Renal pelvis (tissue), 12 donors: Measurements from ENCODE around the gene ZNF274. TPM values are rescaled to one million over a fixed set of nuclear protein-coding genes. Genes with fewer than 3 reads are reported as not detected.
"Not testable (repeated sequence)": the region's sequence is repeated elsewhere in the genome, so short reads cannot be mapped to it uniquely, and the experiment has no call there.

Experiments used
- DNase-seq: peaks from one replicate; pipeline ENCODE4 v3.0.0-alpha.2; 2013
- long read RNA-seq, 16 experiments: transcript quantifications; one replicate each; lab custom pipeline, GENCODE V29; 2026
- polyA plus RNA-seq, 3 donors: library from polyadenylated mRNA; unstranded; fragments of 120-200 nt; gene quantifications; one replicate each; pipeline ENCODE4 v1.2.1, GENCODE V29; 2013; ENCODE audit not compliant: insufficient read length in 3 of 3

Gene ZNF274
- 10 to 100 TPM; 19.1 to 24.9 (median 23.8) TPM for polyA plus RNA-seq
- long read RNA-seq, donor 1, full-length matches to known transcripts: 4 of 4 reads
- long read RNA-seq, donor 1, partial matches to known transcripts: 0 of 4 reads
- long read RNA-seq, donor 1, other reads (novel, unspliced or antisense): 0 of 4 reads
- long read RNA-seq, donor 2, full-length matches to known transcripts: 11 of 17 reads
- long read RNA-seq, donor 2, partial matches to known transcripts: 6 of 17 reads
- long read RNA-seq, donor 2, other reads (novel, unspliced or antisense): 0 of 17 reads
- long read RNA-seq, donor 3, partial matches to known transcripts: 5 of 9 reads
- long read RNA-seq, donor 3, other reads (novel, unspliced or antisense): 0 of 9 reads
- long read RNA-seq, donor 4, full-length matches to known transcripts: 6 of 6 reads
- long read RNA-seq, donor 4, partial matches to known transcripts: 0 of 6 reads
- long read RNA-seq, donor 4, other reads (novel, unspliced or antisense): 0 of 6 reads
- long read RNA-seq, donor 5, partial matches to known transcripts: 0 of 3 reads
- long read RNA-seq, donor 5, other reads (novel, unspliced or antisense): 0 of 3 reads
- long read RNA-seq, donor 6, full-length matches to known transcripts: 4 of 15 reads
- long read RNA-seq, donor 6, partial matches to known transcripts: 11 of 15 reads
- long read RNA-seq, donor 6, other reads (novel, unspliced or antisense): 0 of 15 reads
- long read RNA-seq, donor 7, partial matches to known transcripts: 0 of 4 reads
- long read RNA-seq, donor 7, other reads (novel, unspliced or antisense): 0 of 4 reads
- long read RNA-seq, donor 8, full-length matches to known transcripts: 2 of 2 reads
- long read RNA-seq, donor 8, partial matches to known transcripts: 0 of 2 reads
- long read RNA-seq, donor 8, other reads (novel, unspliced or antisense): 0 of 2 reads
- long read RNA-seq, donor 9, full-length matches to known transcripts: 8 of 17 reads
- long read RNA-seq, donor 9, partial matches to known transcripts: 9 of 17 reads
- long read RNA-seq, donor 9, other reads (novel, unspliced or antisense): 0 of 17 reads
- long read RNA-seq, donor 10, partial matches to known transcripts: 6 of 9 reads
- long read RNA-seq, donor 10, other reads (novel, unspliced or antisense): 0 of 9 reads
- long read RNA-seq, donor 11, partial matches to known transcripts: 0 of 2 reads
- long read RNA-seq, donor 11, other reads (novel, unspliced or antisense): 0 of 2 reads
- long read RNA-seq, donor 12, full-length matches to known transcripts: 7 of 19 reads
- long read RNA-seq, donor 12, partial matches to known transcripts: 12 of 19 reads
- long read RNA-seq, donor 12, other reads (novel, unspliced or antisense): 0 of 19 reads
- long read RNA-seq, donor 13, partial matches to known transcripts: 0 of 2 reads
- long read RNA-seq, donor 13, other reads (novel, unspliced or antisense): 0 of 2 reads
- long read RNA-seq, donor 14, transcript ZNF274-212 (8 exons, 2,538 nt): major isoform, 7 of 15 reads
- long read RNA-seq, donor 14, partial matches to known transcripts: 5 of 15 reads
- long read RNA-seq, donor 14, other reads (novel, unspliced or antisense): 0 of 15 reads
- long read RNA-seq, donor 15, full-length matches to known transcripts: 7 of 7 reads
- long read RNA-seq, donor 15, partial matches to known transcripts: 0 of 7 reads
- long read RNA-seq, donor 15, other reads (novel, unspliced or antisense): 0 of 7 reads
- long read RNA-seq, donor 16, full-length matches to known transcripts: 3 of 3 reads
- long read RNA-seq, donor 16, partial matches to known transcripts: 0 of 3 reads
- long read RNA-seq, donor 16, other reads (novel, unspliced or antisense): 0 of 3 reads

DNA sequence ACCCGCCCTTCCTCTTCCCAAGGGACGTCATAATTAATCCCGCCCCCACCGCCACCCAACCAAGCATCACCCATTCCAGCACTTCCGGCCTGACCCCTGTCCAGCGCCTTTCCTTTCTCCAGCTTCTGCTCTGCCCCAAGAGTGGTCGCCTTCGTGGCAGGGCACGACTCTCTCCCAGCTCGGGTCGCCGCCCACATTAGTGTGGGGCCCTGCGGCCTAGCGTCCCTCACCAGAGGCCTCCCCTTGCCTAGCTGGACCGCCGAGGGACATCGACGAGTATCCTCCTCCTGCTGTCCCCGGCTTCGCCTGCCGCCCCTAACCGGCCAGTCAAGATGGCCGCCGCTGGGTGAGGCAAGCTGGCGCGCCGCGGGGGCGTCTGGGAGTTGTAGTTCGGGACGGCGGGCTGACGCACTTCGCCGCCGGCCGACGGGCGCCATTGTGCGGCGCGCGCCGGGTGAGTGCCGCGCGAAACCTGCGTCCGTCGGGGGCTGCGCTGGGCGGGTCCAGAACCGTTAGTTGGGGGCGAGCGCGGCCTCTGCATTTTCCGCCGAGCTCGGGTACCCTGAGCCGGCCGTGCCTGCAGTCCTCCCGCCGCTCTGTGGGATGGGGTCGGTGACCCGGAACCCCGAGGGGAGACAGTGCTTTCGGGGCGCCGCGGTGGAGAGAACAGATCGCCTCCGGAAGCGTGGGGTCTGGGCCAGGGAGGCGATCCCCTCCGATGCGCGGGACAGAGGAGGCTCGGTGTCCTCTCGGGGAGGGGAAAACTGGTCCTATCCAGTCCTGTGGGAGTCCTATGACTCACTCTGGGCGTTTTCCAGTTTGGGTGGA, at the start of gene ZNF274:
Gene ZNF274, plus strand, starts transcription at position 73 of the 828 bp plus-strand sequence. CDS start 905 bp downstream, outside the sequence.
- peak; percentile 92 for DNase-seq

- DNase-seq: no peak
These were observed 48.6 kb upstream of the ZNF274 start for GRCh38 chr19:58134244-58134643.

DNA sequence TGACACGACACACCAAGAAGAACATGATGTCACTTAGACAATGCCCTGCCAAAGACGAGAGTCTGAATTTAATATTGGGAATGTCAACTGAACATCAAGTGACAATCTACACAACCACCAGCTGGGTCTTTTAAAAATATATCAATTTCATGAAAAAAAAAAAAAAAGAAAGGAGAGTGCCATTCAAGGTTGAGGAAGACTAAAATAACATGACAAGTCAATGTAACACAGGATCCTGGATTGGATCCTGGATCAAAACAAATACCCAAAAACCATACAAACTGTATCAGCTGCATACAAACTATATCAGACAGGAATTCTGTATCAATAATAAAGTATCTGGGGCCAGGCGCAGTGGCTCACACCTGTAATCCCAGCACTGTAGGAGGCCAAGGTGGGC, 37.0 kb upstream of the ZNF274 start:
- no peak for DNase-seq

DNA sequence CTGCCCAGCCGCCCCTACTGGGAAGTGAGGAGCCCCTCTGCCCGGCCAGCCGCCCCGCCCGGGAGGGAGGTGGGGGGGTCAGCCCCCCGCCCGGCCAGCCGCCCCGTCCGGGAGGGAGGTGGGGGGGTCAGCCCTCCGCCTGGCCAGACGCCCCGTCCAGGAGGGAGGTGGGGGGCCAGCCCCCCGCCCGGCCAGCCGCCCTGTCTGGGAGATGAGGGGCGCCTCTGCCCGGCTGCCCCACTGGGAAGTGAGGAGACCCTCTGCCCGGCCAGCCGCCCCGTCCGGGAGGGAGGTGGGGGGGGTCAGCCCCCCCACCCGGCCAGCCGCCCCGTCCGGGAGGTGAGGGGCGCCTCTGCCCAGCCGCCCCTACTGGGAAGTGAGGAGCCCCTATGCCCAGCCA, 35.4 kb upstream of the ZNF274 start:
- not testable (repeated sequence) for DNase-seq

DNA sequence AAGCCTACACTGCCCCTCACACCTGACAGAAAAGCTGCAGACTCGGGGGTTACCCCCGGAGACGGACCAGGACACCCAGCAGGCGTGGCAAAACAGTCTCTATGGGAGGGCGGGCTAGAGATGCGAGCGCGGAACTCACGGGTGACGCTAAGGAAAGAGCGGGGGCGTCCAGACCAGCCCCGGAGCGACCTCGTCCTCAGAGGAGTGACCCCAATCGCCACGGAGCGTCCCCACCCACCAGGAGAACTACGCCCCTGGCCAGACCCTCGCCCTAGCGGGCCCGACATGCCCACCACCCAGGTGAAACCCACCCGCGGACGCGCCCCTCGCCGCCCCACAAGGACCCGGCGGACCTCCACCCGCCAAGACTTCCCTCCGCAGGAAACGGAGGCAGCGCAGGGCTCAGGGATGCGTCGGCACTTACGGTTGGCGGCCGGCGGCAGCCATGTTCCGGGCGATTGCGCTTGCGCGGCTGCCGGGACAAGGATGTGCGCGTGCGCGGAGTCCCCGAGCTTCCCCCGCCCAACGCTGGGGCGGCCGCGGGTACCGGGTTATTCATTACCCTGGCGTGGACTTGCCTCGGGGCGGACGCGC, 32.4 kb upstream of the ZNF274 start, which contains the start of gene ZNF329:
Gene ZNF329, minus strand, starts transcription at position 462 of the 594 bp plus-strand sequence. CDS start 21,286 bp downstream, outside the sequence.
- DNase-seq: peak; percentile 85

DNA sequence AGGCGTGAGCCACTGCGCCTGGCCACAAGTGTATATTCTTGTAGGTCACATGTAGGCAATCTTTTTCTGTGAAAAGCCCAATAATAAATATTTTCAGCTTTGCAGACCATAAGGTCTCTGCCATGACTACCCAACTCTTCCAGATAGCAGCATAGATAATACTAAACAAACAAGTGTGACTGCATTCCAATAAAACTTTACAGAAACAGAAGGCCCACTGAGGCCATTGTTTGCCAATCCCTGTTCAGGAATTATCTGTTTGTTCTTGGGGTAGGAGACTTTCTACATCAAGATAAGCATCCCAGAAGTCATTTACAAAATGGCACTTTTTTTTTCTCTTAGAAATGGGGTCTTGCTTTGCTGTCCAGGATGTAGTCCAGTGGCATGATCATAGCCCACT, 29.5 kb upstream of the ZNF274 start:
- no peak for DNase-seq

GRCh38 chr19:58154287-58154678, 28.6 kb upstream of the ZNF274 start:
- peak; percentile 50 for DNase-seq

GRCh38 chr19:58154679-58155648, 27.9 kb upstream of the ZNF274 start:
- DNase-seq: peak; percentile 96

GRCh38 chr19:58157045-58157728, 25.7 kb upstream of the ZNF274 start:
- DNase-seq: no peak

GRCh38 chr19:58166268-58166667, 16.6 kb upstream of the ZNF274 start:
- no peak for DNase-seq

- no peak for DNase-seq
These were observed 16.1 kb upstream of the ZNF274 start for GRCh38 chr19:58166708-58167280.

- DNase-seq: no peak
These were observed 12.0 kb upstream of the ZNF274 start for GRCh38 chr19:58170860-58171259.

DNA sequence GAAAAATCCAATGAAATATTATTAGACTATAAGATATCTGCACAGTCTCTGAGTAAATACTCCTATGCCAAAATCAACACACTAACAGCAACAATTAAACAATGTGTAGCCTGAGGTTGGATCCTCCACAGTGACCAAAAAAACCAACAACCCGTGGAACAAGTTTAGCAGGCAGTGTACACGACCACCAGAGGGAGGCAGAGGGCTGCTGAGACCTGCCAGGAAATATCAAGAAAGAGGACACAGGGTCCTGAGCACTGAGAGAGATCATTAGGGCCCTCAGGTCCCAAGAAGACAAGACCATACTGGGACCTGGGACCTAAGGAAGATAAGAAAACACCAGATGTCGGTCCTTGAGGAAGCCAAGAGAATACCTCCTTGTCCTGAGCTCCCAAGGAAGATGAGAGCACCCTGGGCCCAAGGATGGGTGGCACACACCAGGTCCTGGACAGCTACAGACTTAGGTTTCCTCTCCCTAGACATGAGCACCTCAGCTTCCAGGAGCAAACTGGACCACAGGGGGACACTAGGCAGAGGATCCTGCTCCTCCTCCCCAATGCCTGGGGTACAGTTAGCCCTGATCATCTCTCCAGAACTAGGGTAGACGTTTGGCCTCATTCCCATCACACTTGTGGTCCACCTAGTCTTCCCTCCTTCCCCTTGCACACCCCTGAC, 822 bp upstream of the ZNF274 start:
- DNase-seq: no peak

- no peak for DNase-seq
These were observed 278 bp upstream of the ZNF274 start for GRCh38 chr19:58182577-58182988.

GRCh38 chr19:58183817-58184215, 955 bp downstream of the ZNF274 start:
- DNase-seq: no peak
